Neuronal stem cell (in vitro differentiated cells): ENCODE measurements around the gene ILRUN.
"Not testable (repeated sequence)": the region's sequence is repeated elsewhere in the genome, so short reads cannot be mapped to it uniquely, and the experiment has no call there.

Source experiments
- DNase-seq: peaks from one replicate; pipeline ENCODE4 v3.0.0-alpha.2; 2013; ENCODE audit warnings: low spot score
- H2AFZ ChIP-seq: one replicate; pipeline ENCODE4 v1.6.1; 2013; ENCODE audit warnings: mild to moderate bottlenecking, low read length, inconsistent platforms
- H2AK5ac ChIP-seq: 2 replicates; pipeline ENCODE4 v1.6.1; 2013; ENCODE audit warnings: low read depth, mild to moderate bottlenecking, inconsistent platforms, low read length, moderate library complexity, mixed read lengths
- H2BK120ac ChIP-seq: 2 replicates; pipeline ENCODE4 v1.6.1; 2013; ENCODE audit warnings: low read depth, mild to moderate bottlenecking, inconsistent platforms, low read length, moderate library complexity, mixed read lengths
- H2BK12ac ChIP-seq: one replicate; pipeline ENCODE4 v1.6.1; 2013; ENCODE audit warnings: low read length, inconsistent platforms
- H2BK15ac ChIP-seq: 2 replicates; pipeline ENCODE4 v1.6.1; 2013; ENCODE audit warnings: mild to moderate bottlenecking, low read length, inconsistent platforms, mixed read lengths
- H2BK5ac ChIP-seq: one replicate; pipeline ENCODE4 v1.6.1; 2013; ENCODE audit warnings: inconsistent platforms, mild to moderate bottlenecking, low read length, moderate library complexity
- H3K14ac ChIP-seq: one replicate; pipeline ENCODE4 v1.6.1; 2013; ENCODE audit warnings: low read length, inconsistent platforms
- H3K18ac ChIP-seq: 2 replicates; pipeline ENCODE4 v1.6.1; 2013; ENCODE audit warnings: low read length, inconsistent platforms
- H3K23ac ChIP-seq: 2 replicates; pipeline ENCODE4 v1.6.1; 2013; ENCODE audit warnings: low read depth, mild to moderate bottlenecking, mixed read lengths, low read length, inconsistent platforms; ENCODE audit not compliant: poor library complexity
- H3K27ac ChIP-seq: replicated peaks from 3 replicates; pipeline ENCODE4 v1.5.1; 2013; ENCODE audit warnings: low read length, inconsistent platforms
- H3K27me3 ChIP-seq, 3 experiments: 2 replicates each; pipeline ENCODE4 v1.6.1; 2013; ENCODE audit warnings: low read length in 3 of 3, mild to moderate bottlenecking in 2 of 3, inconsistent platforms in 1 of 3, low read depth in 1 of 3, mixed read lengths in 1 of 3, moderate library complexity in 1 of 3; ENCODE audit not compliant: control insufficient read depth in 3 of 3, insufficient read depth in 3 of 3
- H3K36me3 ChIP-seq, 2 donors: replicated peaks in 1 of 2; 2 replicates each; pipeline ENCODE4 v1.6.1; 2013; ENCODE audit warnings: low read length in 2 of 2; ENCODE audit not compliant: control insufficient read depth in 2 of 2, insufficient read depth in 2 of 2
- H3K4ac ChIP-seq: 2 replicates; pipeline ENCODE4 v1.6.1; 2013; ENCODE audit warnings: inconsistent platforms, mild to moderate bottlenecking, low read length, moderate library complexity
- H3K4me1 ChIP-seq, 2 donors: 1 replicate in 1 of 2; 2 replicates in 1 of 2; pipeline ENCODE4 v1.6.1; 2013; ENCODE audit warnings: low read length in 2 of 2, low read depth in 1 of 2; ENCODE audit not compliant: control insufficient read depth in 2 of 2, insufficient read depth in 1 of 2
- H3K4me2 ChIP-seq: one replicate; pipeline ENCODE4 v1.6.1; 2013; ENCODE audit warnings: mild to moderate bottlenecking, low read length, inconsistent platforms; ENCODE audit not compliant: insufficient read depth, poor library complexity, severe bottlenecking
- H3K4me3 ChIP-seq, 2 donors: 2 replicates each; pipeline ENCODE4 v1.5.1; 2013; ENCODE audit warnings: low read length in 2 of 2, mild to moderate bottlenecking in 2 of 2, inconsistent platforms in 1 of 2, moderate library complexity in 1 of 2
- H3K79me1 ChIP-seq: one replicate; pipeline ENCODE4 v1.6.1; 2013; ENCODE audit warnings: low read depth, mild to moderate bottlenecking, inconsistent platforms, low read length, moderate library complexity
- H3K9ac ChIP-seq: one replicate; pipeline ENCODE4 v1.6.1; 2013; ENCODE audit warnings: mild to moderate bottlenecking, low read depth, low read length, inconsistent platforms; ENCODE audit not compliant: poor library complexity
- H3K9me3 ChIP-seq, 2 donors: replicated peaks in 1 of 2; 2 replicates each; pipeline versions ENCODE3 to v1.6.1; 2013; ENCODE audit warnings: low read length in 2 of 2, mild to moderate bottlenecking in 2 of 2, inconsistent platforms in 1 of 2, low read depth in 1 of 2, mixed read lengths in 1 of 2, moderate library complexity in 1 of 2; ENCODE audit not compliant: control insufficient read depth in 2 of 2, insufficient read depth in 1 of 2
- H4K8ac ChIP-seq: one replicate; pipeline ENCODE4 v1.6.1; 2013; ENCODE audit warnings: low read depth, mild to moderate bottlenecking, inconsistent platforms, low read length, moderate library complexity
- H4K91ac ChIP-seq: one replicate; pipeline ENCODE4 v1.6.1; 2013; ENCODE audit warnings: low read length, low read depth, mild to moderate bottlenecking, inconsistent platforms; ENCODE audit not compliant: poor library complexity
- WGBS, 2 donors: extraction: QIAGEN DNeasy Blood & Tissue Kit; methylation state at CpG; one replicate each; pipeline ENCODE4 v1.1.7; 2013; ENCODE audit warnings: missing lambda C conversion rate in 2 of 2, mixed read lengths in 1 of 2; ENCODE audit not compliant: insufficient read length in 2 of 2, insufficient replicate concordance in 1 of 2; ENCODE audit errors: extremely low coverage in 2 of 2; 5-methylcytosine and 5-hydroxymethylcytosine counted together

The ILRUN gene

GRCh38 chr6:34679552-34680253, 16.9 kb downstream of the ILRUN start:
- Histone ChIP-seq H2BK12ac (no peak overlapping the region), H3K14ac (no peak overlapping the region), H3K36me3 (no peaks in the 10 kb centered on the region), H4K91ac (no peak overlapping the region), H2BK120ac (no peak overlapping the region), H2AK5ac (no peak overlapping the region), H3K4me1 (no peaks in the 10 kb centered on the region), H3K4me3 (no peak overlapping the region), H3K9ac (no peak overlapping the region), H2BK15ac (no peak overlapping the region), H3K4ac (no peak overlapping the region), H3K23ac (no peak overlapping the region), H3K18ac (no peak overlapping the region), H3K4me2 (no peak overlapping the region), H3K9me3 (no peaks in the 10 kb centered on the region), H2AFZ (no peak overlapping the region), H3K27me3 (no peaks in the 10 kb centered on the region), H3K79me1 (peaks cover 3% of the 10 kb centered on the region), H2BK5ac (no peak overlapping the region), H3K27ac (no peak overlapping the region), H4K8ac (no peak overlapping the region)
- no peak for DNase-seq
- WGBS, 2 donors: no CpG with 5 or more reads among the region's 1 CpG

GRCh38 chr6:34676140-34676539, 20.4 kb downstream of the ILRUN start:
- Histone ChIP-seq H3K4me3 (no peak overlapping the region), H2BK120ac (no peak overlapping the region), H2AFZ (no peak overlapping the region), H3K4ac (no peak overlapping the region), H3K27ac (no peak overlapping the region), H4K8ac (no peak overlapping the region), H3K79me1 (no peaks in the 10 kb centered on the region), H3K4me1 (peaks cover 0 to 2% of the 10 kb centered on the region in 2 donors), H3K18ac (no peak overlapping the region), H2AK5ac (no peak overlapping the region), H3K36me3 (no peaks in the 10 kb centered on the region), H3K9ac (no peak overlapping the region), H3K14ac (no peak overlapping the region), H4K91ac (no peak overlapping the region), H2BK12ac (no peak overlapping the region), H3K9me3 (no peaks in the 10 kb centered on the region), H2BK5ac (no peak overlapping the region), H2BK15ac (no peak overlapping the region), H3K23ac (no peak overlapping the region), H3K27me3 (no peaks in the 10 kb centered on the region), H3K4me2 (no peak overlapping the region)
- DNase-seq: no peak

GRCh38 chr6:34674930-34675329, 21.6 kb downstream of the ILRUN start:
- H3K79me1 ChIP-seq, H2BK15ac ChIP-seq, H2AFZ ChIP-seq, H3K9me3 ChIP-seq, H3K27me3 ChIP-seq, H3K27ac ChIP-seq, H3K4me1 ChIP-seq, H3K4me3 ChIP-seq, H2BK120ac ChIP-seq, H4K8ac ChIP-seq, H2BK12ac ChIP-seq, H3K23ac ChIP-seq, H3K4me2 ChIP-seq, H3K14ac ChIP-seq, H2BK5ac ChIP-seq, H2AK5ac ChIP-seq, DNase-seq, H3K9ac ChIP-seq, H4K91ac ChIP-seq, H3K36me3 ChIP-seq, H3K4ac ChIP-seq, H3K18ac ChIP-seq: not testable (repeated sequence)
- no CpG with 5 or more reads among the region's 9 CpGs for WGBS, 2 donors

- H3K23ac ChIP-seq: no peak overlapping the region
- H3K9me3 ChIP-seq: no peaks in the 10 kb centered on the region
- H2BK120ac ChIP-seq: no peak overlapping the region
- no peak overlapping the region for H3K4me3 ChIP-seq
- no peak overlapping the region for H3K9ac ChIP-seq
- H3K79me1 ChIP-seq: no peaks in the 10 kb centered on the region
- H2BK15ac ChIP-seq: no peak overlapping the region
- H4K91ac ChIP-seq: no peak overlapping the region
- H3K27ac ChIP-seq: no peak overlapping the region
- WGBS, 2 donors: no CpG with 5 or more reads among the region's 5 CpGs
- H2BK12ac ChIP-seq: no peak overlapping the region
- H3K4me1 ChIP-seq: peaks cover 0 to 2% of the 10 kb centered on the region in 2 donors
- H3K4ac ChIP-seq: no peak overlapping the region
- no peak for DNase-seq
- H3K14ac ChIP-seq: no peak overlapping the region
- H3K4me2 ChIP-seq: no peak overlapping the region
- H2AFZ ChIP-seq: no peak overlapping the region
- no peak overlapping the region for H2AK5ac ChIP-seq
- H2BK5ac ChIP-seq: no peak overlapping the region
- no peaks in the 10 kb centered on the region for H3K36me3 ChIP-seq
- H3K18ac ChIP-seq: no peak overlapping the region
- no peak overlapping the region for H4K8ac ChIP-seq
- H3K27me3 ChIP-seq: no peaks in the 10 kb centered on the region
These were observed 22.3 kb downstream of the ILRUN start for GRCh38 chr6:34674268-34674639.
